ENCODE results near the gene KCNH1.

GRCh38 chr1:210781652-210782051, 352.3 kb downstream of the KCNH1 start:
- no peak for TF ChIP-seq RAD21 (IDR thresholded peaks at IDR 0.05)
- TF ChIP-seq, protein P1, sequence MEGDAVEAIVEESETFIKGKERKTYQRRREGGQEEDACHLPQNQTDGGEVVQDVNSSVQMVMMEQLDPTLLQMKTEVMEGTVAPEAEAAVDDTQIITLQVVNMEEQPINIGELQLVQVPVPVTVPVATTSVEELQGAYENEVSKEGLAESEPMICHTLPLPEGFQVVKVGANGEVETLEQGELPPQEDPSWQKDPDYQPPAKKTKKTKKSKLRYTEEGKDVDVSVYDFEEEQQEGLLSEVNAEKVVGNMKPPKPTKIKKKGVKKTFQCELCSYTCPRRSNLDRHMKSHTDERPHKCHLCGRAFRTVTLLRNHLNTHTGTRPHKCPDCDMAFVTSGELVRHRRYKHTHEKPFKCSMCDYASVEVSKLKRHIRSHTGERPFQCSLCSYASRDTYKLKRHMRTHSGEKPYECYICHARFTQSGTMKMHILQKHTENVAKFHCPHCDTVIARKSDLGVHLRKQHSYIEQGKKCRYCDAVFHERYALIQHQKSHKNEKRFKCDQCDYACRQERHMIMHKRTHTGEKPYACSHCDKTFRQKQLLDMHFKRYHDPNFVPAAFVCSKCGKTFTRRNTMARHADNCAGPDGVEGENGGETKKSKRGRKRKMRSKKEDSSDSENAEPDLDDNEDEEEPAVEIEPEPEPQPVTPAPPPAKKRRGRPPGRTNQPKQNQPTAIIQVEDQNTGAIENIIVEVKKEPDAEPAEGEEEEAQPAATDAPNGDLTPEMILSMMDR (IDR thresholded peaks at IDR 0.05; ENCODE audit: low read depth, low read length, missing input control), result no peak
- TF ChIP-seq, protein P2, sequence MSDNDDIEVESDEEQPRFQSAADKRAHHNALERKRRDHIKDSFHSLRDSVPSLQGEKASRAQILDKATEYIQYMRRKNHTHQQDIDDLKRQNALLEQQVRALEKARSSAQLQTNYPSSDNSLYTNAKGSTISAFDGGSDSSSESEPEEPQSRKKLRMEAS (IDR thresholded peaks at IDR 0.05), result no peak
- TF ChIP-seq, protein P3, sequence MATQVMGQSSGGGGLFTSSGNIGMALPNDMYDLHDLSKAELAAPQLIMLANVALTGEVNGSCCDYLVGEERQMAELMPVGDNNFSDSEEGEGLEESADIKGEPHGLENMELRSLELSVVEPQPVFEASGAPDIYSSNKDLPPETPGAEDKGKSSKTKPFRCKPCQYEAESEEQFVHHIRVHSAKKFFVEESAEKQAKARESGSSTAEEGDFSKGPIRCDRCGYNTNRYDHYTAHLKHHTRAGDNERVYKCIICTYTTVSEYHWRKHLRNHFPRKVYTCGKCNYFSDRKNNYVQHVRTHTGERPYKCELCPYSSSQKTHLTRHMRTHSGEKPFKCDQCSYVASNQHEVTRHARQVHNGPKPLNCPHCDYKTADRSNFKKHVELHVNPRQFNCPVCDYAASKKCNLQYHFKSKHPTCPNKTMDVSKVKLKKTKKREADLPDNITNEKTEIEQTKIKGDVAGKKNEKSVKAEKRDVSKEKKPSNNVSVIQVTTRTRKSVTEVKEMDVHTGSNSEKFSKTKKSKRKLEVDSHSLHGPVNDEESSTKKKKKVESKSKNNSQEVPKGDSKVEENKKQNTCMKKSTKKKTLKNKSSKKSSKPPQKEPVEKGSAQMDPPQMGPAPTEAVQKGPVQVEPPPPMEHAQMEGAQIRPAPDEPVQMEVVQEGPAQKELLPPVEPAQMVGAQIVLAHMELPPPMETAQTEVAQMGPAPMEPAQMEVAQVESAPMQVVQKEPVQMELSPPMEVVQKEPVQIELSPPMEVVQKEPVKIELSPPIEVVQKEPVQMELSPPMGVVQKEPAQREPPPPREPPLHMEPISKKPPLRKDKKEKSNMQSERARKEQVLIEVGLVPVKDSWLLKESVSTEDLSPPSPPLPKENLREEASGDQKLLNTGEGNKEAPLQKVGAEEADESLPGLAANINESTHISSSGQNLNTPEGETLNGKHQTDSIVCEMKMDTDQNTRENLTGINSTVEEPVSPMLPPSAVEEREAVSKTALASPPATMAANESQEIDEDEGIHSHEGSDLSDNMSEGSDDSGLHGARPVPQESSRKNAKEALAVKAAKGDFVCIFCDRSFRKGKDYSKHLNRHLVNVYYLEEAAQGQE (IDR thresholded peaks at IDR 0.05), result no peak
